GM21360 (cell line): ENCODE results near the gene COG8.
A peak's percentile ranks its signal among the peaks of the same experiment; 100 is the strongest.
"Not testable (repeated sequence)": the region's sequence is repeated elsewhere in the genome, so short reads cannot be mapped to it uniquely, and the experiment has no call there.

ENCODE experiments used
- ATAC-seq: cut with Tn5 transposase; IDR thresholded peaks from one replicate; pipeline ENCODE4 v1.9.1; 2021; ENCODE audit warnings: mild to moderate bottlenecking, moderate library complexity; ENCODE audit not compliant: unreplicated experiment

The COG8 gene

DNA sequence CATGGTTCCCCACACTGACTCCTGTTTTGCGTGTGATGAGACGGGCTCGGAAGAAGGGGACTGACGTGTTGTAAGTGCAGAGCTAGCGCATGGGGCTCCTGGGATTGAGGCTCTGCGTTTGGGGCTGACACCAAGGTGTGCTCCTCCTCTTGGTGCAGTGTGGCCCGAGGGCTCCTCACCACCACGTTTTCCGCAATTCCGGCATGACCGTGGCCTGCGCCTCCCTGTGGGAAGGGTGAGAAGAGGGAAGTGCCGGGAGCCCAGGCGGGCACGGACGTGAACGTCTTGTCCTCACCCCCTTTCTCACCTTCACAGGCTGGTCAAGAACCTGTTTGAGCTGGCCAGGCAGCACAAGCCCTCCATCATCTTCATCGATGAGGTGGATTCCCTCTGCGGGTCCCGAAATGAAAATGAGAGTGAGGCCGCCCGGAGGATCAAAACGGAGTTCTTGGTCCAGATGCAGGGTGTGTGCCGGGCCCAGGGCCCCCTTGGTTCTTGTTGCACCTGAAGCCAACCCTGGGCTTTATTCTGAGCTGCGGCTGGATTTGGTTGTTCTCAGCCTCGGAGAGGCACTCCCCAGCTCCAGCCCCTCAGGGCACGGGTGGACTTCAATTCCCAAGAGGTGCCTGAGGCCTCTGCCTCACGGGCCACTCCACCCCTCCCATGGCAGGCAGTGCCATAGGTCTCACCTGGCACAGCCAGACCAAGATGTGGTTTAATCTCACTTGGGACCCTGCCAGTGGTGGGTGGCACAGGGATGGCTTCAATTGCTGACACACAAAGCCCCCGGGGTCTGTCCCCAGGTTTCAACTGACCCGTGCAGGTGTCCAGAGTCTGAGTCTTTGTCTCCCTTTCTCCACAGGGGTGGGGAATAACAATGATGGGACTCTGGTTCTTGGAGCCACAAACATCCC is 19.3 kb downstream of the COG8 start:
- ATAC-seq, result no peak

DNA sequence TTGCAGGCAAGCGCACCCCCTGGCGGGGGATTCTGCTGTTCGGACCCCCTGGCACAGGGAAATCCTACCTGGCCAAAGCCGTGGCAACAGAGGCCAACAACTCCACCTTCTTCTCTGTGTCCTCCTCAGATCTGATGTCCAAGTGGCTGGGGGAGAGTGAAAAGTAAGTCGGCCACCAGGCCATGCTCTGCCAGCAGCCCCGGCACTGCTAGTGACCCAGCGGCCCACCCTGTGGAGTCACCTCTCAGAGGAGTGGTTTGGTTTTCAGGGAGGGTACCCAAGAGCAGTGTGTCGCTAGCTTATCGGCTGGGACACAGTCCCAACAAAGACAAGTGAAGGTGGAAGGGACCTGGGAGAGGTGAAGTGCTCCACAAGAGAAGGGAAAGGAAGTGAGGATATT is 20.0 kb downstream of the COG8 start:
- ATAC-seq, result no peak

DNA sequence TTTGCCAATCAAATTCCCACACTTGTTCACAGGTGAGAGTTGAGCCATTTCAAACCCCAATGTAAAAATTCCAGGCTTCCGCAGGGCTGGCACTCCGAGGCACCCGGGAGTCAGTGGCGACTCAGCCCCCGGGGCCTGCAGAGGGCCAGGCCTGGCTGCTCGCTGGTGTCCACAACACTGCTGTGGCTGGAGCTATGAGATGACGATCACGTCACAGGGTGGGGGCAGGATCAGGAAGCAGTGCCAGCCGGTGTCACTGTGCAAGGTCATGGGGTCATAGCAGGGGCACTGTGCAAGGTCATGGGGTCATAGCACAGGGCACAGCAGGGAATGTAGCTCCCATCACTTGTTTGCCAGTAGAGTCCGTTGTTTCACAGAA is 20.5 kb downstream of the COG8 start:
- ATAC-seq, result no peak

DNA sequence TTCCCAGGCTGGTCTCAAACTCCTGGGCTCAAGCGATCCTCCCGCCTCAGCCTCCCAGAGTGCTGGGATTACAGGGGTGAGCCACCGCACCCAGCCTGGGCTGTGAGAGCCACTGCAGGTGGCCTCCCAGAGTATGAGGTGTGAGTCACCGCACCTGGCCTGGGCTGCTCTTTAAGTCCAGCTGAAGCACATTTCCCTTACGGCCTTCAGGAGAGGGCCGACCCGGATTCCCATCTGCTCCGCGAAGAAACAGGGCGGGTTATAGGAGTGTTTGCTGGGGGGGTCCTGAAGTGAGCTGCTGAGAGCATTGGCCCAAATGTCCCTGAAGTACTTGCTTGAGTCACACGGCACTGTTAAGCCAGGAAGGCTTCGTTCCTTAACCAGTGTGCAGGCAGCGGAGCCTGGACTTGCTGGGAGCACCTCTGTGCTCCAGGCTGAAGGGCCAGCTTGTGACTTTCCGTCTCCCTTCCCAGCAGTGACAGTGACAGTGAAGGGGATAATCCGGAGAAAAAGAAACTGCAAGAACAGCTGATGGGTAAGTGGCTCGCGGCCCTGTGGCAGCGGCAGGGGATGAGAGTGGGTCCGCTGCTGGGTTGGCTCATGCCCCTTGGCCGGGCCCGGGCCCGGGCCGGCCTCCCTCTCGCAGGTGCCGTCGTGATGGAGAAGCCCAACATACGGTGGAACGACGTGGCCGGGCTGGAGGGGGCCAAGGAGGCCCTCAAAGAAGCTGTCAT is 21.0 kb downstream of the COG8 start:
- no peak for ATAC-seq

DNA sequence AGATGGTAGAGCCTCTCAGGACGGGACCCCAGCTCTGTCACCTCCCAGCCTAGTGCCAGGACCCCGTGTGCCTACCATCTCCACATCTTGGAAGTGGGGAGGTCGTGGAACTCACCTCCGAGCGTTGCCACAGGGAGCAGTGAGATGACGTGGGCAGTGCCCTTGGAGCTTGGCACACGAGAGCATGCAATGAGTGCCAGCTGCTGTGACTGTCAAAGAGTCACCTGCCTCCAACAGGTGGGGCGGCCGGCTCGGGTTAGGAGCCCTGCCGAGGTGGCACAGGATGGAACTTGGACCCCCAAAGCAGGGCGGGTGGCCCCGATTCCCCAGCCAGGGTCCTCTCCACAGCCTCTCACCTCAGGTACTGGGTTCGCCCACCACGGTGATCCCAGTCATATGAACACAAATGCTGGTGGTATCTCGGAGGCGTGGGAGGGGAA is 22.7 kb downstream of the COG8 start:
- ATAC-seq, result no peak

DNA sequence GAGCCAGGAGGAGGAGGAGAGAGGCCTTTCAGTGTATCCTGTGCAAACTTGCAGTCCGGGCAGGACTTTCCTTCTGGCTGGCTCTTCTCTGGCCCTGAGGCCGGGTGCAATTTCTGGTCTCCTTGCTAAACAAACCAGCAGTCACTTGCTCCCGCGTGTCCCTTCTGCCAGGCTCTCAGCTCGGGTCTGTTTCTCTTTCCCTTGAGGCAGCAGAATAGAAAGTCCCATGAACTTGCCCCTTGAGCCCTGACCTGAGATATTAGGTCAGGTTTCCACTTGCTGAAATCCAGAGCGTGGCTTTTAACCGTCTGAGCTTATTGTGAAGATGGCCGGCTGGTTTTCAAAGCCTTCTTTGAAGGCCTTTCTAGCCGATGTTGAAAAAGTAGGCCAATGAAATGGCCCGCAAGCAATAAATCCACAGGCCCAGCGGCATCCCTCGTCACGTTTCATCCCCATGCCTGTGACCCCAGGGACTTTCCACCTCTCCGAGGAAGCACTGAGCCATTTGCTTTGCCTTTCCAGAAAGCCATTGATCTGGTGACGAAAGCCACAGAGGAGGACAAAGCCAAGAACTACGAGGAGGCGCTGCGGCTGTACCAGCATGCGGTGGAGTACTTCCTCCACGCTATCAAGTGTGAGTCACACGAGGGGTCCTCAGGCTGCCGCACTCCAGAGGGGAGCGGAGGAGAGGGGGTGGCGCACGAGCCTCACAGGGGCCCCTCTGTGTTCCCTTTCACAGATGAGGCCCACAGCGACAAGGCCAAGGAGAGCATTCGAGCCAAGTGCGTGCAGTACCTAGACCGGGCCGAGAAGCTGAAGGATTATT is 23.7 kb downstream of the COG8 start:
- no peak for ATAC-seq

DNA sequence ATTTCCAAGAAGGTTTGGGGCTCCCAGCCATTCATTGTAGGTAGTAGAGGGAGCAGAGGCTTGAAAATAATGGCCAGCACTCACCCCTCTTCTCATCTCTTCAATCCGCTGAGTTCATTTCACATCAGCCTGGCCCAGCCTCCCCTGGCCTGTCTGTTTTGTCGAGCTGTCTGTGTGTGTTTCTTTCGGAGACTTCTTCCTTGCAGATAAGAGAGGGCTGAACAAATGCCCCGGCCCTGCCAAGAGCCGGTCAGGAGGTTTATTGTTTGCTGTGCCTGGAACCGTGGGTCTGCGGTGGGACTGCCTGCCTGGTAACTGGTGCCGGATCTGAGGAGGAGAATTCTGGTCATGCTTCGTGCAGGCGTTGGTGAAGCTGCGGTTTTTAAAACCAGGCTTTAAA is 24.8 kb downstream of the COG8 start:
- ATAC-seq, result no peak

DNA sequence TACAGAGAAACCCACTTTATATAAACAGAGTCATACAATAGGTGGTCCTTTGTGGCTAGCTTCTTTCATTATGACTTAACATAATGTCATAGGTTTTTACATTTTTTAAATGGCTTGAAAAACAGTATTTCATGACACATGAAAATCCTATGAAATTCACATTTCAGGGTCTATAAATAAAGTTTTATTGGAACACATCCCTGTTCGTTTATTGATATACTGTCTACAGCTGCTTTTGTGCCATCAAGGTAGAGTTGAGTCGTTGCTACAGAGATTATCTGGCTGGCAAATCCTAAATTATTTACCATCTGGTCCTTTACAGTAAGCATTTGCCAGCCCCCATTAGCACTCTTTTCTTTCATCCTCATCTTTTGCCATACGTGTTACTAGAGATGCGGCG is 25.9 kb downstream of the COG8 start:
- ATAC-seq, result no peak

DNA sequence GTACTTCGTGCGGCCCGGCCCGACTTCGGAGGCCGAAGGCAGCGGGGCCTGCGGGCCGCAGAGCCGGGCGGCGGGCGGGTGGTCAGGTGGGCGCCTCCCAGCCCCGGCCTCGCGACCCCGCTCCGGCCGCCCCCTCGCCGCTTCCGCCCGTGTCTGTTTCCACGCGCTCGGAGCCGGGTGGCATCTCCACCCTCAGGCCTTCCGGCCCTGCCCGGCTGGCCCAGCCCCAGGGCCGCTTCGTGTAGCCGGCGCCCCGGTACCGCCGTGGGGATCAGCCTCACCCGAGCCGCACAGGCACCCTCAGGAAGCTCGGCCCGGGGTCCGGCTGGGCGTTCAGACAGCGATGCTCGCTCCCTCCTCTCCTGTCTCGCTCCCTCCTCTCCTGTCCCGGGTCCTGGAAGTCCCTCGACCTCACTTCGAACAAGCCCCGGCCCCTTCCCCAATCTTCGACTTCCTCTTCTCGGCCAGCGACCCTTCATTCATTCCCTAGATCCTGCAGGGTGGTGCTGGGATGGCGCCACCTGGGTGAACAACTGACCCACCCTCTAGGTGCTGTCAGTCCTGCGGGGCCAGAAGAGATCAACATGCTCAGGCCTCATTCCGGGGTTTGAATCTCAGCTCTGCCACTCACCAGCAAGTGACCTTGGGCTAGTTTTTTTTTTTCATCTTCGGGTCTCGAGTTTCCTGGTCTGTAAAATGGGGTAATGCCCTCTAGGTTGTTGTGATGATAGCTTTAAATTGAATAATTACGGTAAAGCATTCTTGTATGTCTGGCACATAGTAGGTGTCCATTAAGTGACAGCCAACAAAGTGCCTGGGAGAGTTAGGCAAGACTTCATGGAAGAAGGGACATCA is 27.6 kb downstream of the COG8 start:
- ATAC-seq, result peak; percentile 38

DNA sequence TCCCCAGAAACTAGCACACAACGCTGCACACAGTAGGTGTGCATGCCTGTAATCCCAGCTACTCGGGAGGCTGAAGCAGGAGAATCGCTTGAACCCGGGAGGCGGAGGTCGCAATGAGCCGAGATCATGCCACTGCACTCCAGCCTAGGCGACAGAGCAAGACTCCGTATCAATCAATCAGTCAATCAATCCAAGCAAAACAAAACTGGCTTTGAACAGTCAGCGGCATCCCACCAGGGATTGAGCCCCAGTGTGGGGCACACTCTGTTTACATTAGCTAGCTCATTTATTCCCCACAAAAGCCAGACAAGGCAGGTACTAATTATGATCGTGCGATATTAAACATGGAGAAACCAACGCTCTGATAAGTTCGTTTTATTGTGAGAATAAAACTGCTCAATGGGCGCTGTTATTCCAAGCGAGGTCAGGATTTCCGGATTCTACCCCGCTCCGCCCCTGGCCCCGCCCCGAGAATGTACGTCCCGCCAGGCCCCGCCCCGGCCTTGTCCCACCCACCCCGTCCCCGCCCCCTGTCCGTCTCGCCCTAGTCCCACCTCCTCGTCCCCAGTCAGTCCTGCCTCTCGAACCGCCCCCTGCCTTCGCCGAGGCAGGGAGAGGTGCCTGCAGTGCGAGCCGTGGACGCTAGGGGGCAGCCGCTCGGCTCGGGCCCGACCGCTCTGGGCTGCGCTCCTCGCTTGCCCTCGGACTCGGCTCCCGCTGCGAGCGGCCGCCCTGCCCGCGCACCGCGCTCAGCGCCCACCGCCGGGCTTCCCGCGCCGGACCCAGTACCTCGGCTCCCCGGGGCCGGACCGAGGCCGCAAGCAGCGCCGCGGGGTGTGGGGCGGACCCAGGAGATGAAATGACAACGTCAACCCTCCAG is 28.5 kb downstream of the COG8 start, which contains the start of gene VPS4A:
Gene VPS4A (plus strand): TSS at position 698 of the 880 bp plus-strand sequence. CDS start 162 bp downstream, at position 860.
- peak; percentile 93 for ATAC-seq

DNA sequence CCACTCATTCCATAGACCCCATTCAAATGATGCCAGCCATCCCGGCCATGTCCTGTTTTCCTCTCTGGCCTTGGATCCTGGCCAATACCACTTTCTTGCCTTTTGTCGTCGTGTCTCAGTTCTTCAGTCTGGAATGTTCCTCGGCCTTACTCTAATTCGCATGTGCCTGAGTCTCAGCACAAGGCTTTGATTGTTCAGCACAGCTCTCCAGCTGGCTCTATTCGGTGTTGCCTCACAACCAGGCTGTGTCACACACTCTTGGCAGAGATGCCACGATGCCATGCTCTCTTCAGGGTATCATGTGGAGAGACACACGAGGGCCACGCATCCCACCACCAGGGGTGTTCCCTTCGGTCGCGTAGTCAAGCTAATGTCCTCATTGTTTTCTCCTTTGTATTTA is 30.0 kb downstream of the COG8 start:
- no peak for ATAC-seq

DNA sequence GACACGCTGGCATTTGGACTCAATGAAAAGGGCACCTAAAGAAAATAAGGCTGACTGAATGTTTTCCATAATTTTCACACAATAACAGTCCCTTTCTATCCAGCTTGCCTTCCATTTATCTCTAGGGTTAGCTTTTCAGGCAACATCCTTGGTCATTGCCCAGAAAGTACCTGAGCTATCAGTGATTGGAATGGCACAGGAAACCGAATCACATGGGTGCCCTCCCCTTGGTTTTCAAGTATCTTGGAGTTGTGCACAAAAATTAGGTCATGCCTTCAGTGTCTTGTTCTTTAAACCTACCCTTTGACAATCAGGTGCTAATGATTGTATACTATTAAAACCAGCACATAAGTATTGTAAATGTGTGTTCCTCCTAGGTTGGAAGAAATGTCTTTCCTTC is 31.5 kb downstream of the COG8 start:
- no peak for ATAC-seq

DNA sequence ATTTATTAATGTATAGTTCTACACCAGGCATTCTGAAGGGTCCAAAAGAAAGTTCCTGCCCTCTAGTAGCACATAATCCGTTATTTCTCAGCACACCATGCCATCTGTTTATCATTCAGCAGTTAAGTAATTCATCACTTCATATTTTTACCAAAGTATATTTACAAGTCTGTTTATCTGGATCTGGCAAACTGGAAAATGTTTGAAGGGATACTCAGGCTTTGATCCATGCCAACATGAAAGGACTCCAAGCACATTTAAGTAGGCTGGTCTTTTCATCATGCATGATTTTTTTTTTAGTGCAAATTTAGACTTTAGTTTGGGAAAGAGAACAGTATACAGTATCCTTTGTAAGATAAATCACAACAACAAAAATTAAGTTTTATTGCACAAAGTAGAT is 32.3 kb downstream of the COG8 start:
- ATAC-seq, result no peak

DNA sequence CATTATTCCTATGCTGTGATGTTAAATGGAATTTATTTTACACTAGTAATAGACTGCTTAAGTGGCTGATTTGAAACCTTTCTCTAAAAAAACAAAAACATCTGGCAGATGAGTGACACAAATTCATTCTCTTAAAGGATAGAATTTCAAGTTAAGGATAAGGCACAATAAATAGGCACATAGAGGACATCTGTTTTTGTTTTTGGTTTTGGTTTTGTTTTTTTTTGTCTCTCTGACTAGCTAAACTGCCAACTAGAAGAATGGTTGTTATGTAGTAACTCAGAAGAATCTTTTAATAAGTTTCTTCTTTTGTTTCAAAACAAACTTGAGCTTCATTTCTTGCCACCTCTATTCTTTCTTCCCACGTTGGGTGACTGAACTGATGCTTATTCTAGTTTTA is 33.3 kb downstream of the COG8 start:
- no peak for ATAC-seq

DNA sequence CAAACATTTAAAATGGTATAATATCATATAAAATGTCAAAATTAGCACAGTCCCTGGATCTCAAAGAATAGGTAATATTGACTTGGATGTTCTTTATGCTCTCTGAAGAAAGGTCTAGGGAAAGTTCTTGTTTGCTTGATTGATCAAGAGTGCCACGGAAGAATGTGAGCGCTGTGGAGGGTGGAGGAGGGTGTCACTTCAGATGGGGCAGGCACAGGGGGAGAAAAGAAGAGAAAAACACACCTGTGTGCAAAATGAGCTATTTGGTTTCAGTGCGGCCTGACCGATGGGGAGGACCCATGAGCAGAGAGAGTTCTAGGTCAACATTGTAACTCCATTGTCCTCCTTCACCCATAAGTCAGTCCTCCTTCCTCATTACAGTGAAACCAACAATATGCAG is 37.1 kb downstream of the COG8 start:
- no peak for ATAC-seq

DNA sequence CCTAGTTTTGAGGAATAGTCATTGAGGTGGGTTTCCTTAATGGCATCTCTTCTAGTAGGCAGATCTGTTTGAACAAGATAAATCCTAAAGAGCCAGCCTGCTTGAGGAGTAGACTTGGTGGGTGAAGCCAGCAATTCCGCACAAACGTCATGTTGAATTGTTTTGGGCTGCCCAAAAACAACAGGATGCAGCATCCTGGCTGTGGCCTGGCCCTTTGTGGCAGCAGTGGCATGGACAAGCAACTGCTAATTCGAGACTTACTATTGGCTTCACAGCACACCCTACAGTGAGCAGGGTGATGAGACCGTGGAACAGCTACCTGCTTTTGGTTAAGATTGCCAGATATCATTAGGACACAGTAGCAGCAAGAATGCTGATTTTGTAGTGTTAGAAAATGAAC is 37.5 kb downstream of the COG8 start:
- no peak for ATAC-seq

DNA sequence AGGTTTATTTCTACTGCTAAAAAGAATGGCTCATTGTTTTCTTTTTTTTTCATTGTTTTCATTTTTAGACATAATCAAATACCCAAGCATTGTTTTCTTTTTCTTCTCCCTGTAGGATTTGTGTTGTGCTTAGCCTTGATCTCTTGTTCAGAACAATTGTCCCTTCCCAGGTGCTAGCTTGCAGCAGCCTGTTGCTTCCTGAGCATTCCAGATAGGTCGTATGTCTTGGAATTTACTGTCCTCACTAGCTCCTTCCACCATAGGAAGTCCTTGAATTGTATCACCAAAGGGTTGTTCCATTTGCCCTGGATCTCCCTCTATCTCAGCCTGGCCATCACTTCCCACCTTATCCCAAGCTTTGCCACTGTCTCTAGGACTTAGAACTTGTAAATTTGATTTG is 38.2 kb downstream of the COG8 start:
- ATAC-seq, result no peak

DNA sequence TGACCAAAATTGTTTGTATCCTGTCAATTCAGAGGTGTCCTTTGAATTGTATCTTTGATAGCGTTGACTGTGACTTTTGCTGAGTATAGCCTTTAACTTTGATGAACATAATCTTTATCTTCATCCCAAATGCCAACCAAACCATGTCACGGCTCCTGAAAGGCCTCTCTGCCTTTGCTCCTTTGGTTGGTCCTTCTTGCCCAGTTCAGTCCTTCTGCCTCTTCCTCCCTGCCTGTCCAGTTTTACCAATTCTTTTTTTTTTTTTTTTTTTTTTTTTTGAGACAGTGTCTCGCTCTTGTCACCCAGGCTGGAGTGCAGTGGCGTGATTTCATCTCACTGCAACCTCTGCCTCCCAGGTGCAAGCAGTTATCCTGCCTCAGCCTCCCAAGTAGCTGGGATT is 41.1 kb downstream of the COG8 start:
- ATAC-seq, result no peak

DNA sequence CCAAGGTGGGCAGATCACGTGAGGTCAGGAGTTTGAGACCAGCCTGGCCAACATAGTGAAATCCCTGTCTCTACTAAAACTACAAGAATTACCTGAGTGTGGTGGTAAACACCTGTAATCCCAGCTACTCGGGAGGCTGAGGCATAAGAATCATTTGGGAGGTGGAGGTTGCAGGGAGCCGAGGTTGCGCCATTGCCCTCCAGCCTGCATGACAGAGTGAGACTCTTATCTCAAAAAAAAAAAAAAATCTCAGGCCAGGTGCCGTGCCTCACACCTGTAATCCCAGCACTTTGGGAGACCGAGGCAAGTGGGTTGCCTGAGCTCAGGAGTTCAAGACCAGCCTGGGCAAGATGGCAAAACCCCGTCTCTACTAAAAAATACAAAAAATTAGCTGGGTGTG is 42.6 kb downstream of the COG8 start:
- not testable (repeated sequence) for ATAC-seq
